ENCODE data around the gene TNFRSF13B.
"Not testable (repeated sequence)": the region's sequence is repeated elsewhere in the genome, so short reads cannot be mapped to it uniquely, and the experiment has no call there.

Gene TNFRSF13B

DNA sequence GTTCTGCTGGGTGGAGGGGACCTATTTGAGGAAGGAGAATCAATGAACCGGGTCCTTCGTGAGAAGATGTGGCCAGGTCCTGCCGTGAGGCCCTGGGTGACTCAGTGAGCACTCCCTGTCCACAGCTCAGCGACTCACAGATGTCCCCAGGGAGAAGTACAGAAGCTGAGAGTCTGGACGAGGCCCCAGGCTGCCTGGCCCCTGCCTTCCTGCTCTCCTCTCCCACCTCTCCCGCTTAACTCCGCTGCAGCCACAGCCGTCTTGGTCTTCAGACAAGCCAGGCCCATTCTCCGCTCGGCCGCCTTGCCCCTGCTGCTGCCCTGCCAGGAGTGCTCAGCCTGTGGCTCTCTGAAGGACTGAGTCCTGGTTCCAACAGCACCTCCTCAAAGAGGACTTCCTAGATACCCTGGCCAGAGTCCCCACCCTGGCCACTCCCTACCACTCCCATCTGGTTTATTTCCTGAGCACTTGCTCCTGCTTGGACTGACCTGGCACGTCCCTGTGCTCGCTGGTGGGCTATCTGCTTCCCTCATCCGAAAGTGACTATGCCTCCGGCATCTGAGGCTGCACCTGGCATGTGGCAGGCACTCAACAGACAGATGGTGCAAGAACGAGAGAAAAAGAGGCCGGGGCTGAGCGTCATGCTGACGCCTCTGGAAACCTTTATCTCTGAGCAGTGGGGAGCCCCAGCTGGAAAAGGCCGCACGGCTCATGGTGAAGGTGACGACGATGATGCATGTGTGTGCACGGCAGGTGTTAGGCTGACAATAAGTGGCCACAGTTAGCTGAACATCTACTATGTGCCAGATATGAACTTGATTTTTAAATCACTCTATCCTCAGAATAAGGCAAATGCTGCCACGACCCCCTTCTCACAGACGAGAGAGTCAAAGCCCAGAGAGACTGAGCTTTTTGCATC lies 9.2 kb upstream of the TNFRSF13B start:
- Histone ChIP-seq H2BK5ac (ENCODE audit: low read length) (no peak overlapping the region), H3K18ac (ENCODE audit: low read length) (no peak overlapping the region), H3K4me3 (ENCODE audit: low read length) (no peak overlapping the region), H3K4ac (ENCODE audit: low read depth, low read length) (no peak overlapping the region), H4K5ac (ENCODE audit: low read length) (no peak overlapping the region), H3K27me3 (ENCODE audit: insufficient read depth, low read length, poor library complexity) (no peaks in the 10 kb centered on the region), H2BK15ac (replicated peaks; ENCODE audit: low read depth) (no peak overlapping the region), H3K56ac (ENCODE audit: low read length) (no peak overlapping the region), H3K23ac (ENCODE audit: low read length) (no peak overlapping the region), H2BK120ac (ENCODE audit: low read depth, low read length) (no peak overlapping the region), H3K4me1 (ENCODE audit: control insufficient read depth, low read depth, low read length) (no peaks in the 10 kb centered on the region), H3K4me2 (ENCODE audit: low read length) (no peak overlapping the region), H3K27ac (ENCODE audit: low read depth, low read length) (no peak overlapping the region), H3K79me2 (ENCODE audit: control insufficient read depth, insufficient read depth, low read length) (no peaks in the 10 kb centered on the region), H3K36me3 (ENCODE audit: control insufficient read depth, insufficient read depth, low read length) (no peaks in the 10 kb centered on the region), H3K79me1 (ENCODE audit: low read length) (no peaks in the 10 kb centered on the region), H3K9ac (ENCODE audit: low read length) (no peak overlapping the region), H2AK5ac (ENCODE audit: low read length) (no peak overlapping the region), H4K8ac (ENCODE audit: low read depth, low read length) (no peak overlapping the region)
- no CpG with 5 or more reads among the region's 26 CpGs for WGBS (ENCODE audit: extremely low coverage, insufficient coverage, low lambda C conversion rate)
- DNase-seq = peak; percentile 14

DNA sequence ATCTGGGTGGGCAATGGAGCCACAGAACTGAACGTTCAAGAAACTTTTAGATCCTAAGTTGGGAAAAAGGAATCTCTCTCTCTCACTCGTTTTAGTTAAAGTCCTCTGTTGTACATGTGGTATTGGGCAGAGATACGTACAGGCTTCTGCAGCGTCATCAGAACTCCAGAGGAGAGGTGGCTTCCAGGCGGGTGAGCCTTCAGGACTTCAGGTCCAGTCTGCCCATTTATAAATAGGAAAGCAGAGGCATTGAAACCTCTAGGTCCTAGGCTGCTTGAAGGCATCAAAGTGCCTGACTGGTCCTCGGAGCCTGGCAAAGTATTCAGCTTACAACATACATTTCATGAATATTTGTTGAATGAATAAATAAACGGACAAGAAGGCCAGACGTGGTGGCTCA lies 8.1 kb upstream of the TNFRSF13B start:
- H3K27ac ChIP-seq (ENCODE audit: low read depth, low read length) = no peak overlapping the region
- H2BK15ac ChIP-seq (replicated peaks; ENCODE audit: low read depth) = no peak overlapping the region
- H3K79me1 ChIP-seq (ENCODE audit: low read length) = no peaks in the 10 kb centered on the region
- H4K5ac ChIP-seq (ENCODE audit: low read length) = no peak overlapping the region
- no peaks in the 10 kb centered on the region for H3K36me3 ChIP-seq (ENCODE audit: control insufficient read depth, insufficient read depth, low read length)
- no peaks in the 10 kb centered on the region for H3K79me2 ChIP-seq (ENCODE audit: control insufficient read depth, insufficient read depth, low read length)
- no peak overlapping the region for H2AK5ac ChIP-seq (ENCODE audit: low read length)
- H3K4me1 ChIP-seq (ENCODE audit: control insufficient read depth, low read depth, low read length) = no peaks in the 10 kb centered on the region
- H3K27me3 ChIP-seq (ENCODE audit: insufficient read depth, low read length, poor library complexity) = no peaks in the 10 kb centered on the region
- no peak overlapping the region for H3K9ac ChIP-seq (ENCODE audit: low read length)
- no peak overlapping the region for H4K8ac ChIP-seq (ENCODE audit: low read depth, low read length)
- no peak overlapping the region for H3K4ac ChIP-seq (ENCODE audit: low read depth, low read length)
- DNase-seq = no peak
- no peak overlapping the region for H2BK120ac ChIP-seq (ENCODE audit: low read depth, low read length)
- H3K23ac ChIP-seq (ENCODE audit: low read length) = no peak overlapping the region
- H3K4me3 ChIP-seq (ENCODE audit: low read length) = no peak overlapping the region
- no peak overlapping the region for H3K4me2 ChIP-seq (ENCODE audit: low read length)
- no CpG with 5 or more reads among the region's 8 CpGs for WGBS (ENCODE audit: extremely low coverage, insufficient coverage, low lambda C conversion rate)
- no peak overlapping the region for H2BK5ac ChIP-seq (ENCODE audit: low read length)
- H3K18ac ChIP-seq (ENCODE audit: low read length) = no peak overlapping the region
- no peak overlapping the region for H3K56ac ChIP-seq (ENCODE audit: low read length)

DNA sequence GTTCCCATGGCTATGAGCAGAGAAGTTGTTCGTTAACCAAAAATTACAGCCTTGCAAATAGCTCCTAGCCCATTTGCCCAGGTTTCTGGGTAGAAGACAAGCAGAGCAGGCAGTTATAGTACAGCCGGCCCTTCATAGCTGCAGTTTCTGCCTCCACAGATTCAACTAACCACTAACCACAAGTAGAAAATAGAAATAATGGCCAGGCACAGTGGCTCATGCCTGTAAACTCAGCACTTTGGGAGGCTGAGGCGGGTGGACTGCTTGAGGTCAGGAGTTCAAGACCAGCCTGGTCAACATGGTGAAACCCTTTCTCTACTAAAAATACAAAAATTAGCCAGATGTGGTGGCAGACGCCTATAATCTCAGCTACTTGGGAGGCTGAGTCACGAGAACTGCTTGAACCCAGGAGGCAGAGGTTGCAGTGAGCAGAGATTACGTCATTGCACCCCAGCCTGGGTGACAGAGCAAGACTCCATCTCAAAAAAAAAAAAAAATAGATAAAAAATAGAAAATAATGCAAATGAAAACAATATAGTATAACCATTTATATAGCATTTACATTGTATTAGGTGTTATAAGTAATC lies 7.4 kb upstream of the TNFRSF13B start:
- H3K23ac ChIP-seq (ENCODE audit: low read length); H4K5ac ChIP-seq (ENCODE audit: low read length); H2AK5ac ChIP-seq (ENCODE audit: low read length); H3K56ac ChIP-seq (ENCODE audit: low read length); H3K27me3 ChIP-seq (ENCODE audit: insufficient read depth, low read length, poor library complexity); DNase-seq; H3K4me3 ChIP-seq (ENCODE audit: low read length); H3K18ac ChIP-seq (ENCODE audit: low read length); H3K4ac ChIP-seq (ENCODE audit: low read depth, low read length); H2BK5ac ChIP-seq (ENCODE audit: low read length); H2BK120ac ChIP-seq (ENCODE audit: low read depth, low read length); H3K4me2 ChIP-seq (ENCODE audit: low read length); H3K79me1 ChIP-seq (ENCODE audit: low read length); H3K36me3 ChIP-seq (ENCODE audit: control insufficient read depth, insufficient read depth, low read length); H4K8ac ChIP-seq (ENCODE audit: low read depth, low read length); H3K27ac ChIP-seq (ENCODE audit: low read depth, low read length); H3K9ac ChIP-seq (ENCODE audit: low read length); H3K4me1 ChIP-seq (ENCODE audit: control insufficient read depth, low read depth, low read length); H3K79me2 ChIP-seq (ENCODE audit: control insufficient read depth, insufficient read depth, low read length); H2BK15ac ChIP-seq (replicated peaks; ENCODE audit: low read depth): not testable (repeated sequence)
- WGBS (ENCODE audit: extremely low coverage, insufficient coverage, low lambda C conversion rate) = no CpG with 5 or more reads among the region's 6 CpGs

DNA sequence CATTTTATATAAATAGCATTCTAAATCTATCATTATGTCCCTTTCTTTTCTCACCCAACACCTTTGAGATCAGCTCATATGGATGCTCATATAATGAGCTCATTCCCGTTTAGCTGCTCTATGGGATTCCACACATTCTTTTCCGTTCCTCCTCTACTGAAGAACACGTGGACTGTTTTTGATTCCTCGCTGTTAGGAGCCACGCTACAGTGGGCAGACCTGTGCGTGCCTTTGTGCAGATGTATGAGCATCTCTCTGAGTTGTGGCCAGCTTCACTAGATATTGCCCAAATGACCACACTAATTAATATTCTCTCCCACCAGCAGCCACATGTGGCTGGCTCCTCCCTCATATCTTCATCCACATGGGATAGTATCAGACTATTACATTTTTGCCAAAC lies 6.0 kb upstream of the TNFRSF13B start:
- Histone ChIP-seq H4K5ac (ENCODE audit: low read length) (no peak overlapping the region), H3K23ac (ENCODE audit: low read length) (no peak overlapping the region), H2AK5ac (ENCODE audit: low read length) (no peak overlapping the region), H3K4me2 (ENCODE audit: low read length) (no peak overlapping the region), H3K36me3 (ENCODE audit: control insufficient read depth, insufficient read depth, low read length) (no peaks in the 10 kb centered on the region), H3K18ac (ENCODE audit: low read length) (no peak overlapping the region), H3K79me2 (ENCODE audit: control insufficient read depth, insufficient read depth, low read length) (no peaks in the 10 kb centered on the region), H3K4ac (ENCODE audit: low read depth, low read length) (no peak overlapping the region), H3K9ac (ENCODE audit: low read length) (no peak overlapping the region), H3K56ac (ENCODE audit: low read length) (no peak overlapping the region), H3K4me1 (ENCODE audit: control insufficient read depth, low read depth, low read length) (no peaks in the 10 kb centered on the region), H3K27me3 (ENCODE audit: insufficient read depth, low read length, poor library complexity) (no peaks in the 10 kb centered on the region), H4K8ac (ENCODE audit: low read depth, low read length) (no peak overlapping the region), H3K4me3 (ENCODE audit: low read length) (no peak overlapping the region), H2BK120ac (ENCODE audit: low read depth, low read length) (no peak overlapping the region), H3K79me1 (ENCODE audit: low read length) (no peaks in the 10 kb centered on the region), H2BK5ac (ENCODE audit: low read length) (no peak overlapping the region), H3K27ac (ENCODE audit: low read depth, low read length) (no peak overlapping the region), H2BK15ac (replicated peaks; ENCODE audit: low read depth) (no peak overlapping the region)
- DNase-seq = peak; percentile 83
- no CpG with 5 or more reads among the region's 6 CpGs for WGBS (ENCODE audit: extremely low coverage, insufficient coverage, low lambda C conversion rate)

DNA sequence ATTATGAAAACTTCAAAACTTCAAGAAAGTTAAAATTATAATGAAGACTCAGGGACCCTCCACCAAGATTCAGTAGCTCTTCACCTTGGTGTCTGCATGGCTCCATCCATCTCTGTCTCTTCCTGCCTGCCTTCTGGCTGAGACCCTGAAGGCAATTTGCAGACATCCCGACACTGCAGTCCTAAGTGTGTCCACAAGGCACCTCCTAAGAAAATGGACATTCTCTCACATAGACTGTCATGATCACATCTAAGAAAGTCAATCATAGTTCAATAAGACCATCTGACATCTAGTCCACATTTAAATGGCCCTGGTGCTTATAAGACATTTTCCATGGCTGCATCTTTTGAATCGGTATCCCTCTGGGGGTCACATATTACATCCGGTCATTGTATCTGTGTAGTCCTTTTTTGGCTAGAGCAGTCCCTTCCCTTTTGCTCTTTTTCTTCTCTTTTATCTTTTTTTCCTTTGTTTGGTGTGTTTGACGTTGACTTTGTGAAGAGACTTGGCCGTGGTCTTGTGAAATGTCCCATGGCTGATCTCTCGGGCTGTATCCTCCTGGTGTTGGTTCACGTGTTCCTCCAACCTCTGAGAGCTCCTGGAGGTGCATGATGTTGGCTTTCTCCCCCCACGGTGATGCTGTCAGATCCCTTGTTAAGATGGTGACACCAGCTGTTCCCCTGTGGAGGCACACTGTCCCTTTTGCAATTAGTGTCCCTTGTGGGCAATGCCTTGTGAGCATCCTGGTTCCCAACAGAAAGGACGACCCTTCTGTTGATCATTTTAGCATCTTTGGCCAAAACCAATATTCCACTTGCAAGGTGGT lies 5.0 kb upstream of the TNFRSF13B start:
- no peak overlapping the region for H3K56ac ChIP-seq (ENCODE audit: low read length)
- no peak overlapping the region for H3K9ac ChIP-seq (ENCODE audit: low read length)
- no peak overlapping the region for H3K18ac ChIP-seq (ENCODE audit: low read length)
- no peaks in the 10 kb centered on the region for H3K79me2 ChIP-seq (ENCODE audit: control insufficient read depth, insufficient read depth, low read length)
- no peaks in the 10 kb centered on the region for H3K27me3 ChIP-seq (ENCODE audit: insufficient read depth, low read length, poor library complexity)
- no peak overlapping the region for H3K23ac ChIP-seq (ENCODE audit: low read length)
- no peak overlapping the region for H3K4ac ChIP-seq (ENCODE audit: low read depth, low read length)
- H2BK120ac ChIP-seq (ENCODE audit: low read depth, low read length) = no peak overlapping the region
- no peak overlapping the region for H3K4me2 ChIP-seq (ENCODE audit: low read length)
- no peak overlapping the region for H3K4me3 ChIP-seq (ENCODE audit: low read length)
- no peaks in the 10 kb centered on the region for H3K79me1 ChIP-seq (ENCODE audit: low read length)
- WGBS (ENCODE audit: extremely low coverage, insufficient coverage, low lambda C conversion rate) = no CpG with 5 or more reads among the region's 9 CpGs
- no peak overlapping the region for H2AK5ac ChIP-seq (ENCODE audit: low read length)
- H2BK5ac ChIP-seq (ENCODE audit: low read length) = no peak overlapping the region
- no peak overlapping the region for H3K27ac ChIP-seq (ENCODE audit: low read depth, low read length)
- no peaks in the 10 kb centered on the region for H3K4me1 ChIP-seq (ENCODE audit: control insufficient read depth, low read depth, low read length)
- peak; percentile 31 for DNase-seq
- H4K5ac ChIP-seq (ENCODE audit: low read length) = no peak overlapping the region
- H4K8ac ChIP-seq (ENCODE audit: low read depth, low read length) = no peak overlapping the region
- no peaks in the 10 kb centered on the region for H3K36me3 ChIP-seq (ENCODE audit: control insufficient read depth, insufficient read depth, low read length)
- H2BK15ac ChIP-seq (replicated peaks; ENCODE audit: low read depth) = no peak overlapping the region
